K562 (cell line): ENCODE results near the gene SCG3. TPM values are rescaled to one million over a fixed set of nuclear protein-coding genes. Genes with fewer than 3 reads are reported as not detected.

ENCODE experiments used
- AFF1 ChIP-seq, 2 experiments: fragments of 450-650 bp; IDR thresholded peaks; 2 replicates each; pipeline ENCODE4 v1.6.1; 2018; ENCODE audit warnings: mild to moderate bottlenecking in 2 of 2, low read depth in 1 of 2; ENCODE audit not compliant: partially characterized antibody in 2 of 2
- CBFB ChIP-seq: sonication (generic); formaldehyde crosslinking; IDR thresholded peaks from 2 replicates; pipeline ENCODE4 v1.4.0; 2020; ENCODE audit warnings: mild to moderate bottlenecking, missing genetic modification reagents
- PHTF2 ChIP-seq: fragments of 250-450 bp; sonication (Bioruptor Pico); IDR thresholded peaks from 2 replicates; pipeline ENCODE4 v1.5.0; 2021; ENCODE audit warnings: mild to moderate bottlenecking
- ZNF165 ChIP-seq: fragments of 250-450 bp; sonication (Bioruptor Pico); IDR thresholded peaks from 2 replicates; pipeline ENCODE4 v1.4.0; 2020; ENCODE audit warnings: borderline replicate concordance
- ZNF224 ChIP-seq: sonication (generic); formaldehyde crosslinking; IDR thresholded peaks from 2 replicates; pipeline ENCODE4 v1.8.0; 2022; ENCODE audit warnings: mild to moderate bottlenecking, missing genetic modification reagents
- ZSCAN29 ChIP-seq: fragments of 450-650 bp; IDR thresholded peaks from 2 replicates; pipeline ENCODE4 v1.6.1; 2017
- polyA plus RNA-seq, 8 experiments: library from polyadenylated mRNA; depleted of rRNA in 4 of 8; stranded (reverse) in 5 of 8; unstranded in 3 of 8; fragments of >200 nt; fragmentation: Nextera tagmentation in 2 of 8; fragmentation: Illumina TruSeq in 1 of 8; extraction: Ambion mirVana in 2 of 8; extraction: Trizol in 1 of 8; gene quantifications; 2 replicates each; pipeline versions ENCODE4 v1.2.1 to v1.2.3, GENCODE V29; 2011 to 2014; ENCODE audit warnings: inconsistent platforms in 1 of 8, missing spikeins in 1 of 8
- total RNA-seq, 7 experiments: library from RNA; depleted of rRNA in 6 of 7; stranded (reverse); fragments of >200 nt in 6 of 7; fragmentation: Illumina TruSeq in 2 of 7; extraction: Trizol in 2 of 7; gene quantifications; 2 replicates each; pipeline versions ENCODE4 v1.2.1 to v1.2.3, GENCODE V29; 2011 to 2021; ENCODE audit warnings: low replicate concordance in 1 of 7
- TF ChIP-seq, protein P1 (sequence below): fragments of 250-450 bp; sonication (Bioruptor Pico); IDR thresholded peaks from 2 replicates; pipeline ENCODE4 v1.4.0; 2020
- TF ChIP-seq, protein P2 (sequence below): sonication (generic); formaldehyde crosslinking; IDR thresholded peaks from 2 replicates; pipeline ENCODE4 v1.8.0; 2022; ENCODE audit warnings: mild to moderate bottlenecking, missing genetic modification reagents
- TF ChIP-seq, protein P3 (sequence below): fragments of 250-450 bp; sonication (Bioruptor Pico); IDR thresholded peaks from 2 replicates; pipeline ENCODE4 v1.4.0; 2020; ENCODE audit warnings: mild to moderate bottlenecking, moderate library complexity
- TF ChIP-seq, protein P4 (sequence below): fragments of 250-450 bp; sonication (Bioruptor Pico); IDR thresholded peaks from 2 replicates; pipeline ENCODE4 v1.6.1; 2021; ENCODE audit warnings: mild to moderate bottlenecking

SCG3 gene
- total and polyA plus RNA-seq, 9 of the 15 experiments (the other 6 are each of a cell fraction or from before 2014, with no cell fraction given): 13.0 to 43.8 (median 21.0) TPM

DNA sequence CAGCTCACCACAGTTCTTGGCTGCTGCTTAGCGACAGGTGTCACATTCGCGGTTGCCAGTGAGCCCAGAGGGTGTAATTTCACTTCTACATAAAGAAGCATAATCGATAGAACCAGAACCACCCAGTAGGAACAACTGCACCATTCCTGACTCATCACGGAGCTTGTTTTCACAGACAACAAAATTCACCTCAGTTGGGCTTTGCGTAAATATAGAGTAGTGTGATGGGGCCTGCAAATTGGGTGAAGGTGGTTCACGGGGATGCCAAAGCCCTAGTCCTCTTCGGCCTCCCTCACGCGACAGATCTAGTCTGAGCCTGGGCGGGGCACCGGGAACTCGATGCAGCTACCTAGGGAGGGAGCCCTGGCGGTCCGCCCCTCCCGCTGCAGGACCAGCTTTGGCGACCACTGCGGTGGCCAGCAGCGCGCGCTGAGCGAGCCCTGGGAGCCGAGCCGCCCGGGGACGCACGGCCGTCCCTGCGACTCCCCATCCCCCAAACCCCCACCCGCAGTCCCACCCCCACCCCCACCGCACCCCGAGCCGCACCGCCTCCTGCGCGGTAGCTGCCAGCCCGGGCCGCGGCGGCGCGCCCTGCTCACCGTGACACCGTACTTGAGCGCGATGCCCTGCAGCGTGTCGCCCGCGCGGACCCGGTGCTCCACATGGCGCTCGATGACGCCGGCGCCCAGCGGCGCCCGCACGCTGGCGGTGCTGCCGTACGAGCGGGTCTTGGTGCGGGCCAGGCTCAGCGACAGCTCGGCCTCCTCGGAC lies 55.6 kb downstream of the SCG3 start (continued):
- TF ChIP-seq, protein P1, sequence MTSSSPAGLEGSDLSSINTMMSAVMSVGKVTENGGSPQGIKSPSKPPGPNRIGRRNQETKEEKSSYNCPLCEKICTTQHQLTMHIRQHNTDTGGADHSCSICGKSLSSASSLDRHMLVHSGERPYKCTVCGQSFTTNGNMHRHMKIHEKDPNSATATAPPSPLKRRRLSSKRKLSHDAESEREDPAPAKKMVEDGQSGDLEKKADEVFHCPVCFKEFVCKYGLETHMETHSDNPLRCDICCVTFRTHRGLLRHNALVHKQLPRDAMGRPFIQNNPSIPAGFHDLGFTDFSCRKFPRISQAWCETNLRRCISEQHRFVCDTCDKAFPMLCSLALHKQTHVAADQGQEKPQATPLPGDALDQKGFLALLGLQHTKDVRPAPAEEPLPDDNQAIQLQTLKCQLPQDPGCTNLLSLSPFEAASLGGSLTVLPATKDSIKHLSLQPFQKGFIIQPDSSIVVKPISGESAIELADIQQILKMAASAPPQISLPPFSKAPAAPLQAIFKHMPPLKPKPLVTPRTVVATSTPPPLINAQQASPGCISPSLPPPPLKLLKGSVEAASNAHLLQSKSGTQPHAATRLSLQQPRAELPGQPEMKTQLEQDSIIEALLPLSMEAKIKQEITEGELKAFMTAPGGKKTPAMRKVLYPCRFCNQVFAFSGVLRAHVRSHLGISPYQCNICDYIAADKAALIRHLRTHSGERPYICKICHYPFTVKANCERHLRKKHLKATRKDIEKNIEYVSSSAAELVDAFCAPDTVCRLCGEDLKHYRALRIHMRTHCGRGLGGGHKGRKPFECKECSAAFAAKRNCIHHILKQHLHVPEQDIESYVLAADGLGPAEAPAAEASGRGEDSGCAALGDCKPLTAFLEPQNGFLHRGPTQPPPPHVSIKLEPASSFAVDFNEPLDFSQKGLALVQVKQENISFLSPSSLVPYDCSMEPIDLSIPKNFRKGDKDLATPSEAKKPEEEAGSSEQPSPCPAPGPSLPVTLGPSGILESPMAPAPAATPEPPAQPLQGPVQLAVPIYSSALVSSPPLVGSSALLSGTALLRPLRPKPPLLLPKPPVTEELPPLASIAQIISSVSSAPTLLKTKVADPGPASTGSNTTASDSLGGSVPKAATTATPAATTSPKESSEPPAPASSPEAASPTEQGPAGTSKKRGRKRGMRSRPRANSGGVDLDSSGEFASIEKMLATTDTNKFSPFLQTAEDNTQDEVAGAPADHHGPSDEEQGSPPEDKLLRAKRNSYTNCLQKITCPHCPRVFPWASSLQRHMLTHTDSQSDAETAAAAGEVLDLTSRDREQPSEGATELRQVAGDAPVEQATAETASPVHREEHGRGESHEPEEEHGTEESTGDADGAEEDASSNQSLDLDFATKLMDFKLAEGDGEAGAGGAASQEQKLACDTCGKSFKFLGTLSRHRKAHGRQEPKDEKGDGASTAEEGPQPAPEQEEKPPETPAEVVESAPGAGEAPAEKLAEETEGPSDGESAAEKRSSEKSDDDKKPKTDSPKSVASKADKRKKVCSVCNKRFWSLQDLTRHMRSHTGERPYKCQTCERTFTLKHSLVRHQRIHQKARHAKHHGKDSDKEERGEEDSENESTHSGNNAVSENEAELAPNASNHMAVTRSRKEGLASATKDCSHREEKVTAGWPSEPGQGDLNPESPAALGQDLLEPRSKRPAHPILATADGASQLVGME (CRISPR knock-in tag): no peak
- TF ChIP-seq CBFB (CRISPR knock-in tag) (no peak), PHTF2 (CRISPR knock-in tag) (no peak), AFF1 (IDR thresholded peaks at IDR 0.05; ENCODE audit: low read depth in 1 of 2, partially characterized antibody in 2 of 2) (no peak), ZSCAN29 (no peak), ZNF165 (CRISPR knock-in tag) (no peak), ZNF224 (CRISPR knock-in tag) (no peak)
- TF ChIP-seq, protein P2, sequence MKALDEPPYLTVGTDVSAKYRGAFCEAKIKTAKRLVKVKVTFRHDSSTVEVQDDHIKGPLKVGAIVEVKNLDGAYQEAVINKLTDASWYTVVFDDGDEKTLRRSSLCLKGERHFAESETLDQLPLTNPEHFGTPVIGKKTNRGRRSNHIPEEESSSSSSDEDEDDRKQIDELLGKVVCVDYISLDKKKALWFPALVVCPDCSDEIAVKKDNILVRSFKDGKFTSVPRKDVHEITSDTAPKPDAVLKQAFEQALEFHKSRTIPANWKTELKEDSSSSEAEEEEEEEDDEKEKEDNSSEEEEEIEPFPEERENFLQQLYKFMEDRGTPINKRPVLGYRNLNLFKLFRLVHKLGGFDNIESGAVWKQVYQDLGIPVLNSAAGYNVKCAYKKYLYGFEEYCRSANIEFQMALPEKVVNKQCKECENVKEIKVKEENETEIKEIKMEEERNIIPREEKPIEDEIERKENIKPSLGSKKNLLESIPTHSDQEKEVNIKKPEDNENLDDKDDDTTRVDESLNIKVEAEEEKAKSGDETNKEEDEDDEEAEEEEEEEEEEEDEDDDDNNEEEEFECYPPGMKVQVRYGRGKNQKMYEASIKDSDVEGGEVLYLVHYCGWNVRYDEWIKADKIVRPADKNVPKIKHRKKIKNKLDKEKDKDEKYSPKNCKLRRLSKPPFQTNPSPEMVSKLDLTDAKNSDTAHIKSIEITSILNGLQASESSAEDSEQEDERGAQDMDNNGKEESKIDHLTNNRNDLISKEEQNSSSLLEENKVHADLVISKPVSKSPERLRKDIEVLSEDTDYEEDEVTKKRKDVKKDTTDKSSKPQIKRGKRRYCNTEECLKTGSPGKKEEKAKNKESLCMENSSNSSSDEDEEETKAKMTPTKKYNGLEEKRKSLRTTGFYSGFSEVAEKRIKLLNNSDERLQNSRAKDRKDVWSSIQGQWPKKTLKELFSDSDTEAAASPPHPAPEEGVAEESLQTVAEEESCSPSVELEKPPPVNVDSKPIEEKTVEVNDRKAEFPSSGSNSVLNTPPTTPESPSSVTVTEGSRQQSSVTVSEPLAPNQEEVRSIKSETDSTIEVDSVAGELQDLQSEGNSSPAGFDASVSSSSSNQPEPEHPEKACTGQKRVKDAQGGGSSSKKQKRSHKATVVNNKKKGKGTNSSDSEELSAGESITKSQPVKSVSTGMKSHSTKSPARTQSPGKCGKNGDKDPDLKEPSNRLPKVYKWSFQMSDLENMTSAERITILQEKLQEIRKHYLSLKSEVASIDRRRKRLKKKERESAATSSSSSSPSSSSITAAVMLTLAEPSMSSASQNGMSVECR: no peak
- TF ChIP-seq, protein P3, sequence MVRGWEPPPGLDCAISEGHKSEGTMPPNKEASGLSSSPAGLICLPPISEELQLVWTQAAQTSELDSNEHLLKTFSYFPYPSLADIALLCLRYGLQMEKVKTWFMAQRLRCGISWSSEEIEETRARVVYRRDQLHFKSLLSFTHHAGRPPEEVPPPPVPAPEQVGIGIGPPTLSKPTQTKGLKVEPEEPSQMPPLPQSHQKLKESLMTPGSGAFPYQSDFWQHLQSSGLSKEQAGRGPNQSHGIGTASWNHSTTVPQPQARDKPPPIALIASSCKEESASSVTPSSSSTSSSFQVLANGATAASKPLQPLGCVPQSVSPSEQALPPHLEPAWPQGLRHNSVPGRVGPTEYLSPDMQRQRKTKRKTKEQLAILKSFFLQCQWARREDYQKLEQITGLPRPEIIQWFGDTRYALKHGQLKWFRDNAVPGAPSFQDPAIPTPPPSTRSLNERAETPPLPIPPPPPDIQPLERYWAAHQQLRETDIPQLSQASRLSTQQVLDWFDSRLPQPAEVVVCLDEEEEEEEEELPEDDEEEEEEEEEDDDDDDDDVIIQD (CRISPR knock-in tag): no peak
- TF ChIP-seq, protein P4, sequence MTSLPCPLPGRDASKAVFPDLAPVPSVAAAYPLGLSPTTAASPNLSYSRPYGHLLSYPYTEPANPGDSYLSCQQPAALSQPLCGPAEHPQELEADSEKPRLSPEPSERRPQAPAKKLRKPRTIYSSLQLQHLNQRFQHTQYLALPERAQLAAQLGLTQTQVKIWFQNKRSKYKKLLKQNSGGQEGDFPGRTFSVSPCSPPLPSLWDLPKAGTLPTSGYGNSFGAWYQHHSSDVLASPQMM: no peak
